HG02981 (cell line): Measurements from ENCODE around the gene TBXA2R.

Source experiments
- ATAC-seq: cut with Tn5 transposase; IDR thresholded peaks from one replicate; pipeline ENCODE4 v1.9.1; 2021; ENCODE audit warnings: mild to moderate bottlenecking, moderate library complexity; ENCODE audit not compliant: unreplicated experiment

Gene TBXA2R

DNA sequence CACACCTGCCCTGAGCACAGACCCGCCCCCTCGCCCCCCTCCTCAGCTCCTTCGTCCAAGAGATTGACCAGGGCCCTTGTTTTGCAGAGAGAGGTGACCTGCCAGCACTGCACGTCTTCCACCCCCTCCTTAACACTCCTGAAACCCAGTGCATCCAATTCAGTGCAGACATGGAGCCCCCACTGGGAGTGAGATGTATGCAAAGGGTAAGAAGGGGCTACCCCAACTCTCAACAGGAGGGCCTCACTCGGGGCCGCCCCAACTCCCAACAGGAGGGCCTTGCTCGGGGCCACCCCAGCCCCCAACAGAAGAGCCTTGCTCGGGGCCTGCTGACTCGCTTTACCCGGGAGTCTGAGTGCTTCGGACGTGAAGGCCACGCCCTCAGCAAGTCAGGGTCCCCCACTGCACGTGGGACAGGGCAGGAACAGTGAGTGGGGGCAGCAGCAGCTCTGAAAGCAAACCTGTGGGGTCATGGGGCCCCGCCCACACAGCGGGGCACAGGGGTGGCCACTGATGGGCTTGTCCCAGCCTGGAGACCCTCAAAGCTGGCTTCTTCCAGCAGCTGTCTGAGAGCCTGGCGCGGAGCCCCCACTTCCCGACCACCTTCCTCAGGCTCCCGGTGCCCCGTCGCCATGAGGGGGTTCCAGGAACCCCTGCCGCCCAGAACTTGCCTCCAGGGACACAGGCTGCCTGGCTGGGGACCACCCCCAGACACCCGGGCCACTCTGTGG is 14.3 kb upstream of the TBXA2R start:
- no peak for ATAC-seq

DNA sequence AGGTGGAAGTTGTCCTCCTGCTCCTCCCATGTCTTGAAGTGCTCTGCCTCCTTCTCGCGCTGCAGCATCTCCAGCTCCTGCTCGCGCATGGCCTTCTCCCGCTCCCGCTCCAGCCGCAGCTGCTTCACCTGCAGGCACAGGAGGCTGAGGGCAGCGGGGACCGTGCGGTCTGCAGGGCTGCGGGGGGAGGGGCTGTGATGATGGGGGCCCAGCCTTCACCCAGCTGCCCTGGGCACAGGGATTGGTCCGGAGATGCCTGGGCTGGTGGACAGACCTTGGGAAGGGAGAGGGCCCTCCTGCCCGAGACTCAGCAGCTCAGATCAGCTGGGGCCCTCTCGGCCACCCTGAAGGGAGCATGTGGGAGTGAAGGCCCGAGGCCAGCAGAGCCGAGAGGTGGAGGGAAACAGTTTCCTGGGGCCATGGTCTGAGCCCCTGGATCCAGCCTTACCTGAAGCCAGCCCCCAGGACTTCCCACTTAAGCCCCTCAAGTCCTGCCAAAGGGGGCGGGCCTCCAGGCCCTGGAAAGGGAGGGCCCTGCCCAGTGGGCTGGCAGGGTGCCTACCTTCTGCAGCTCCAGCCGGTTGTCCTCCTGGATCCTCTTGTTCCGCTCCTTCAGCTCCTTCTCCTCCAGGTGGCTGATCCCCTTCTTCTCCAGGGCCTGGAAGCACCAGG is 13.6 kb upstream of the TBXA2R start:
- no peak for ATAC-seq

DNA sequence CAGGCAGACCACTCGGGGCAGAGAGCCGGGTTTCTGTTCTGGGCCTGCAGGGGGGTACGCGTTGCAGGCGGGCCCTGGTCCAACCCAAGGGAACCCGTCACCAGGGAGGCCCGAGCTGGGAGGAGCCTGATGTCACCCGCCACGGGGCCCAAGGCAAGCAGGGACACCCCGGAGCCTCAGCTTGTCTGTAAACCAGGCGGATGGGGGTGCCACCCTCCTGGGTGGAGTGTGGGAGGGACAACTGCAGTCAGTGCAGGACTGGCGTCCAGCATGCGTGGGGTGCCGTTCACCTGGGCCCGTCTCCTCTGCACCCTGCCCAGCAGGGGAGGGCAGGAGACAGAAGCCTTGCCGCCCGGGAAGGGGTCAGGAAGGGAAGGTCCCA is 12.9 kb upstream of the TBXA2R start:
- ATAC-seq = no peak

DNA sequence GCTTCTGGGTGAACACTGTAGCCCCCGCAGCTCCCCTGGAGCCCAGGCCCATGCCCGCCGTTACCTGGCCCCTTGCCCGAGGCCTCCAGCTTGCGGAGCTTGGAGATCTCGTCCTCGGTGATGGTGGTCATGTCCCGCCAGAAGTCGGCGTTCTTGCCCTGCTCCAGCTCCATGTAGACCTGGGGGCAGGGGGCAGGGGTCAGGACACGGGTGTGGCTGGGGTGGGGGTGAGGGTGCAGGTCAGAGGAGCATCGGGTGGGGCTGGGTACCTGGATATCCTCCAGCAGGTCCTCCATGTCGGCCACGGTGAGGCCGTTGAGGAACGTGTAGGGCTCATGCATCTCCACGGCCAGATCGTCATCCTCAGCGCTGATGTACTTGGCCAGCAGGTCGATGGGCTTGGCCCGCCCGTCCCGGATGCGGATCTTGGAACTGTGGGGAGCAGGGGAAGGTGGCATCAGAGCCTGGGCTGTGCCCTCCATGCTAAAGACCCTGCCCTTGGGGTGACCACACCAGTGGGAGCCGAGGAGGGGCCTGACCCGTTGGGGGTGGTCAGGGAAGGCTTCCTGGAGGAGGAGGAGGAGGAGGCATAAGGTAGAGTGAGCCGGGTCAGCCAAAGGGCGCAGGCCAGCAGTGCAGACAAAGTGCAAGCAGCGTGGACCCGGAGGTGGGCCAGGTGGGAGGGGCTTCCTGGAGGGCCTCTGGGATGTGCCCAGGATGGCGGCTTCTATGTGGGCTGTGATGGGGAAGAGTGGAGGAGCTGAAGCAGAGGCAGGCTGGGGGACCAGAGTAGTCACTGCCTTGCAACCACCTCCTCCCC is 12.3 kb upstream of the TBXA2R start:
- no peak for ATAC-seq

DNA sequence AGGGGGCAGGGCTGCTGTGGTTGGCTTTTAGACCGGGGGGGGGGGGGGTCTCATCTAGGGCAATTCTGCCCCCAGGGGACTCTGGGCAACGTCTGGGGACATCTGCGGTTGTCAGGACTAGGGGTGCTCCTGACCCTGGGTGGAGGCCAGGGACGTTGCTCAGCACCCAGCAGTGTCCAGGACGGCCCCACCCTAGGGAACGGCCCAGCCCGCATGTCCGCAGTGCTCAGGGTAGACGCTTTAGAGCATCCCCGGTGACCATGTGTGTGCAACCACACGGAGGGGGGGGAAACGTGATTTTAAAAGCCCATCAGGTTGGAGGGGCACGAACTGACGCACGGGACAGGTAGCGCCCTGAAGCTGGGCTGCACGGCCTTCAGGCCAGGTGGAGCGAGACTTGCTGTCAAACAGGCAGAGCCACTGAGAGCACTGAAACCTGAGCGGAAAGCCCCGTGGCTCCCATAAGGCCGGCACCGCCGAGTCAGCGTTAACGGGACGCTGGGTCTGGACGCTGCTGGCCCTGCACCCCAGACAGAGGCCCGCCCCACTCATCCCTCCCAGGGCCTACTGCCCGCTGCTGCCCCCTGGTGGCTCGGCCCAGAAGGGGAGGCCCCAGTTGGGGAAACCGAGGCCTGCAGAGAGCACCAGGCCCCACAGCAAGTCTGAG is 11.6 kb upstream of the TBXA2R start:
- no peak for ATAC-seq

DNA sequence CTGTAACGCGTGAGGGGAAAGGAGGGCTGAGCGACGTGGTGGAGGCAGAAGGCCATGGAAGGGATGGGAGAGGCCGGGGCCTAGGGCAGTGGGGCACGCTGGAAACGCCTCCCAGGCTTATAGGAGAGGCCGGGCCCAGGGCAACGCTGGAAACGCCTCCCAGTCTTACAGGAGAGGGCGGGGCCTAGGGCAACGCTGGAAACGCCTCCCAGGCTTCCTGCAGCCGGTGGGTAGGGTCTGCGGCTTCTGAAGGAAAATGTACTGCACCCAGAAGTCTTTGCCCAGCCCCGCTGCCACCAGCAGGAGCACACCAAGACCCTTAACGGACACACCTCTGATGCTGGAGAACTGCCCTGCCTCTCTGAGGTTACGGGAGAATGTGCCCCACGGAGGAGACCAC is 10.8 kb upstream of the TBXA2R start:
- no peak for ATAC-seq

DNA sequence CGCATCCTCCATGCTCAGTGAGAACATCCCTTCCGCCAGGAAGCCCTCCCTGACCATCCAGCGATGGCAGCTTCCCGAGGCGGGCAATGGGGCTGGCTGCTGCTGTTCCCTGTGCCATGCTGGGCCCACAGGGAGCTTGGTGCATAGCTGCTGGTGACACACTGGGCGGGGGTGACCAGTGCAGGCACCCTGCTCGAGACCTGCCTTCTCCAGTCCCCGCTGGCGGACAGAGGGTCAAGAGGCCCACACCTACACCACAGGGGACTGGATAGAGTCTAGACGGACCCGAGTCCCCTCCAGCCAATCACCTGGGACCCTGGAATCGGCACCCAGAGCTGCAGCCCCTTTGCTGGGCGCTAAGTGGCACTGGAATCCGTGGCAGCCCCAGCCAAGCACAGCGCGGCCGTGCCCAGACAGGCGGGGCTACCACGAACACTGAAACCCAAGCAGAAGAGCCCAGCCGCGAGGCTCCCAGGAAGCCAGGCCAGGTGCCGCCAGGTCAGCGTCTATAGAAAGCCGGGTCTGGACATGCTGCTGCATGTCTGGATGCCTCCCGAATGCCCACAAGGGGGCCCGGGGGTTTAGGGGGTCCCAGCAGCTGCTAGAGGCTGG is 9.0 kb upstream of the TBXA2R start:
- ATAC-seq = no peak

DNA sequence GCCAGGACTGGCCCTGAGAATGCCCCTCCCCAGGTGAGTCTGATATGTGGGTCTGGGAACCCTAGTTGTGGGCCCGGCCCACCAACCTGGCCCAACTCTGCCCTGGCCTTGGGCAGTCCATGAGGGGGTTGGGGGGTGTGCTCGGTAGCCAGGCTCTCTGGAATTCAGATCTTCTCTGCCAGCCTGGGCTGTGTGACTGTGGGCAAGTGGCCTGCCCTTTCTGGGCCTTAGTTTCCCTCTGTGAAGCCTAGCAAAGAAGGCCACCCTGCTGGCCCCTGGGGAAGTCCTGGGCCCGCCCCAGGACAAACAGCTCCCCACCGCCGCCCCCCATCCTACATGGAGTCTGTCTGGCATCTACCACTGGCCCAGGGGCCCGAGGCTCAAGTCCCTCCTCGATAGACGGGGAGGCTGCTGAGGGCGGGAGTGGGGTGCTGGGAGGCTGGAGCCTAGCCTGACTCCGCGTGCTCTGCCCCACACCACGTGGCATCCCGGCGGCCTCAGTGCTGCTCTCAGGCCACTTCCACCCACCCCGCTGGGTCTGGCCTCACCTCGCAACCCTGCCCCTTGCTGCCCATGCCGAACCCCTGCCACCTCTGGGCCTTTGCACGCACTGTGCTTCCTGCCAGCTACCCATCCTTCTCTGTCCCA is 8.3 kb upstream of the TBXA2R start:
- ATAC-seq = no peak

DNA sequence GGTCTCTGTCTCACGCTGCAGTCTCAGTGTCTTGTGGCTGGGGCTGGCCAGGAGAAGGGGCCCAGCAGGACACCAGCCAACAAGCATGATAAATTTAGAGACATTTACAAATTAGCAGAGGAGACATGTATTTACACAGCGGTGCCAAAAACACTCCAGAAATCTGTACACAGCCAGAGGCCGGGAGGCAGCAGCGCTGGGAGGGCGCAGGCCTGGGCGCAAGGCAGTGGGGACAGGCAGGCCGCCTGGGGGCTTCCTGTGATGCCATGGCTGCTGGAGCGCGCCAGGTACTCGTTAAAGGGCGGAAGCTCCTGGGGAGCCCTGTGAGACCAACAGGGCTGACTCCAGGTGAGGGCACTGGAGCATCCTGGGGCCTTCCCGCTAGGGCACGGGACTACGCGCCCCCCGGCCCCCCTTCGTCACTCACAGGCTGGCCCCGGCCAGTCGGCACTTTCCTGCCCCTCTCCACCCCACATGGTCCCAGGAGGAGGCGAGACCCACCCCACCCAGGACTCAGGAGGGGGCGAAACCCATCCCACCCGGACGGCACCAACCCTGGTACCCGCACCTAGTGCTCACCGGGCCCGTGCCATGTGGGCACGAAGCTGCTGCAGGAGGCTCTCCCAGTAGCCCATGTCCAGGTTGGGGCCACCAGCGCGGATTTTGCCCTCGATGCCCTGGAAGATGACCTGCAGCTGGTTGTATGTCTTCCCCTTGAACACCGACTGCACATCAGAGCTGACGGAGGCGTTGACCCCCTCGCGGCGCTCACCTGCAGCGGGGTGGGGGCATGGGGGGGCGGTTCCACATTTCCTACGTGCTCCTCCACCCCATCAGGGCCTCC is 7.4 kb upstream of the TBXA2R start:
- ATAC-seq = no peak

DNA sequence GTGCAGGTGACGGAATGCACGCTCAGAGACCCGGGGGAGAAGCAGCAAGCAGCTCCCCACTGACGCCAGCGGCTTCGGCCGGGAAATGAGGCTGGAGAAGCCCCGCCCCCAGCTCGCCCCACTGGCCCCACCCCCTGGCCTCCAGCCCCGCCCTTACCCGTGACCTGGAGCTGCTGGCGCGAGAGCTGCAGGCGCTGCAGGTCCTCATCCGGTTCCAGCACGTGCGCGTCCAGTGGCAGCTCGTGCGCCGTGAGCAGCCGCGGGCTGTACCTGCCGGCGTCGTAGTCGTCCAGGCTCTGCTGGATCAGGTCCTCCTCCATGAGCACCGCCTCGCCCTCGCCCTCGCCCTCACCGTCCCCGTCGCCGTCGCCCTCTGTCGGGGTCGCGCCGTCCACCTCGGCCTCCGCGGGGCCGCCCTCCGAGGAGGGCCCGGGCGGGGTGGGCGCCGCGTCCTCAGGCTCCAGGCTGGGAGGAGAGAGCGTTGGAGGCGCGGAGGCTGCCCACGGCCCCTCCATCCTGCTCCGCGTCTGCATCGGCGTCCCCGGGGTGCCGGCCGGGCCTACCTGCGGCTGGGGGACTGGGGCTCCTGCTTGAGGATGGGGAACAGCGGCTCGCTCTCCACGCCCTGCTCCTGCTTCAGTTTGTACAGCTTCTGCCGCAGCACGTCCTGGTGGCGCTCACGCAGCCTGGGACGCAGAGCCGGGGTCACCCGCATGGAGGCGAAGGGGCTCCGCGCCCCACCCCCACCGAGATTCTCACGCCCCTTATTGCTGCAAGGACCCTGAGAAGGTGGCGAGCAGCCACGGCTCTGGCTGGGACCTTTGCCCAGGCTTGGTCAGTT is 6.4 kb upstream of the TBXA2R start:
- no peak for ATAC-seq

DNA sequence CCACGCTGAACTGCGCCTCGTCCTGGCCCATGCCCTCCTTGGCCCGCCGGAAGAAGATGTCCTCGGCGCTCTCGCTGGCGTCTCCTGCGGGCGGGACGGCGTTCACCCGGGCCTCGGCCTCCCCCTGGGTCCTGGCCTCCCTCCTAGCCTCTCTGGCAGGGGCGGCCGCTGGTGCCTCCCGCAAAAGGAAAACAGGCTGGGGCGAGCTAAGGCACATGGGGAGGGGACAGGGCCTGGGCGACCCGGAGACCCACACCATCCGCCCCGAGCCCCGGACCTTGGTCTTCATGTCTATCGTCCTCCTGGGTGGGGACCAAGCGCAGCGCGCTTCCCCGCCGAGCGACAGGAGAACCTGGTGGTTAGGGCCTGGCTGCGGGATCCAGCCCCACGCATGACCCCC is 5.7 kb upstream of the TBXA2R start:
- no peak for ATAC-seq

DNA sequence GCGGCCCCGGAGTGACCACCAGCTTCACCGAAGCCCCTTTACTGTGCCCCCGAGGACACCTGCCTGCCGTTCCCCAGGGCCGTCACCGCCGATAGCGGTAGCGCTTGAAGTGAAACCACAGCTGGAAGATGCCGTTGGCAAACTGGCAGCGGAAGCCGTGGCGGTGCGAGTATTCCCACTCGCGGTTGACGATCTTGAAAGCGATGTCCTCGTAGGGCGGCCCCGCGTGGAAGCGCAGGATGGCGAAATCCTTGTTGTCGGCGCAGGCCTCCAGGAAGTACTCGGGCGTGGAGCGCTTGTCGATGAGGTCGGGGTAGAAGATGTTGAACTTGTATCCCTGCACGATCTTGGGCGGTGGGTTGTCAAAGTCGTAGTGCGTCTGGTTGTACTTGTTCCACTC is 5.2 kb upstream of the TBXA2R start:
- ATAC-seq = no peak

DNA sequence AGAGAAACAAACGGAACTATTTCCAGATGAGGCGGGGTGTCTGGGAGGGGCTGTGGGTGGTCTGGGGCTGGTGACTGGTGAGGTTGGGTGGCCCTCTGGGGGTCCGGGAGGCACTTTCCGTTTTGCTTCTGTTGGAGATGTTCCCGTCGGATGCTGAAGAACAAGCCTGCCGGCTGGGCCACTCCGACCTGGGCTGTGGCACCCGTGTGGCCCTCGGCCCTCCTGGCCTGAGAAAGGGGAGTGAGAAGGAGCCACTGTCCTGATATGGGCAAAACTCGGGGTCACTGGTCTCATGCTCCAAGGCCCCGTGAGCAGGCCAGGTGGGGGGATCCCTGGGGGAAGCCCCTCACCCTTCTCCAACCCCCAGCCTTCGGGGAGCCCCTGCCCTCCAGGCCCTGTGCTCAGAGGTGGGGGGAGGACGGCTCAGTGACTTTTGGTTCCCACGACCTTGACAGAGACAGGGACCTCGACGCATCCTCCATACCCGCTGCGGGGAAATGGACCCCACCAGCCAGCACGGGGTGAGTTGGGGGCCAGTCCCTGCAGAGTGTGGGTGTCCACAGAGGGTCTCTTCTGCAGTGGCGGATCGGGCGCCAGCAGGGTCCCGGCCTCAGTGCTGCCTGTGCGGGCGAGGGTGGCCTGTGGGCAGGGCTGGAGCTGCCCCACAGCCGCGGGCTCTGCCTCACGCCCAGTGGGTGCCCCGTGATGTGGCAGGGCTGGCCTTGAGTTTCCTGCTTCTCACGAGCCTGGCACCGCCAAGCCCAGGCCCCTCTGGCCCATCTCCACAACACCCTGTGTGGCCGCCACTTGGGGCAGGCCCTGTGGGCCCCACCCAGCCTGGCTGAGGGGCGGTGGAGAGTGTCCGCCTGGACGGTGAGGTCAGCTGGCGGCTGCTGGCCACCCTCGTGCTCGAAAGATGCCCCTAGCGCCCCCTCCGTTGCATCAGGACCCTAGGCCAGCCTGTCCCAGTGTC is 4.4 kb upstream of the TBXA2R start:
- no peak for ATAC-seq

DNA sequence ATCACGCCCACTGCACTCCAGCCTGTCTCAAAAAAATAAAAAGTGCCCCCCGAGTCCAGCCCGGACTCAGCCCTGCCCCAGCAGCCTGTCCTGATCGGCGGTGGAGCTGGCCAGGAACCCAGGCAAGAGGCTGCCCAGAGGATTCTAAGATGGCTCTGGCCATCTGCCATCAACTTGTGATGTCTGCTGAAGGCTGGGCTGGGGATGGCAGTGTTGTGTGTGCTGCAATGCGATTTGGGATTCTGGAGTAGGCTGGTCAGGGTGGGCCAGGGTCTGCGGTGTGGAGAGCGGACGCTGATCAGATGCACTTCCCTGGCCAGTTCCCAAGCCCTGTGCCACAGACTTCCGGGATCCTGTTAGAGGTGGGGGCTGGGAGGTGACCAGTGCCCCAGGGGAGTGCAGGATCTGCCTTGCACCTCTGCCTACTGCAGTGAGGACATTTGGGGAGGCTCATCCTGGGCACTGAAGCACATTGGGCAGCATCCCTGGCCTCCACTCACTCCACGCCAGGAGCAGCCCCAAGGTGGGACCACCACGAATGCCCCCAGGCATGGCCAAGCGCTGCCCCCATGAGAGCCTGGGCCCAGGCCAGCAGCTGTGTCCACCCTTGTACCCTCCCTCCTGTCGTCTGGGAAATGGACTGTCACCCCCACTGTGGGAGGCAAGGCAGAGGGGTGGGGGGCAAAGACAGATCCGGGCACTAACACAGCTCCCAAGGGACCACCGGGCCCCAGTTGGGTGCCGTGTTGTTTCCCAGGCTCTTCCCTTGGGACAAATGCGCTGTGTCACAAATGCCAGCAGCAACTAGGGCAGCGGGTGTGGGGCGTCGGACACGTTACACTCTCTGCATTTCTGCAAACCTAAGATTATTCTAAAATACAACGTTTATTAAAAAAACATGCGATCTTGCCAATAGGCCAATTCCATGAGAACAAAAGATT is 3.4 kb upstream of the TBXA2R start:
- ATAC-seq = no peak

DNA sequence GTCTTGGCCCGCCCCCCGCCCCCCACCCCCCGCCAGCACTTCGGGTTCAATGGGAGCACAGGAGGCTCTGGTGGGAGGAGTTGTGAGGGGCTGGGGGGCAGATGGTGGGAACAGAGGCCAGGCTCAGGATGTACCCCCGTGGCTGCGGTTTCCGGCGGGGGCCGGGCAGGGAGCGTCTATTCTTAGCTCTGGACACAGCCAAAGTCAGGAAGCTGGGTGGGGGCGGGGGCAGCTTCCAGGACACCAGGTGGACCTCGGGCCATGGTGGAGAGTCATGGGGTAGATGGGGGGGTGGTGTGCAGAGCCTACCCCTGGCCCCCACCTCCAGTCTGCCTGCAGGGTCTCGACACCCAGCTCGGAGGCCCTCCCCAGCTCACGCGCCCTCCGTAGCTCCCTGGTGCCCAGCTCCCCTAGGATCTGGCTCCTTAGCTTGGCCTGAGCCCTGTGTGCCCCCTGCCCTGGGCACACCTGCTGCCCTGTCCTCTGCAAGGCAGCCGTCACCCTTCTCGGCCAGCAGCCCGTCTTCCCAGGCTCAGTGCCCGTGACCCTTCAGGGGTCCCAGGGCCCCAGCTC is 2.2 kb upstream of the TBXA2R start:
- ATAC-seq = no peak

DNA sequence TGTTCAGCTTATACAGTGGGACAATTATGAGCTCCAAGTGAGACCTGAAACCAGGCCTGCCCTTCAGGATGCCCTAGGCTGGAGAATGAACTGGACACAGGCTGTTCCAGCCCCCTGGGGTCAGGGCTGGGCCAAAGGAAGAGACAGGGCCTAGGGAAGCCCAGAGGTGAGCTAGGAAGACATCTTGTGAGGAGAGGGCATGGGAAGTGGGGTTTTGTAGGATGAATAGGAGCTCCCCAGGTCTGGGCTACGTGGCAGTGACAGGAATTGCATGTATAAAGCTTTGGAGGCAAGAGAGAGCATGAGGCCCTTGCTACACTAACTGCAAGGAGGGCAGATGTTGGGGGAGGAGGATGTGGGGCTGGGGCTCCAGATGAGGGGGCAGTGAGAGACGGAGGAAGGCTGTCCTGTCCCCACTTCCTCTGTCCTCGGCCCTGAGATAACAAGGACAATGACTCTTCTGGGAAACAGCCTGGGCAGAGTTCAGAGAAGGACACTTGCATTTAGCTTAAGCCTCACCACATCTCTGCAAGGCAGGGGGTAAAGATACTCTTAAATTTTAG is 1.5 kb upstream of the TBXA2R start:
- no peak for ATAC-seq
